ENCODE measurements around the gene VSIG10L2.

- TF ChIP-seq, protein P1, sequence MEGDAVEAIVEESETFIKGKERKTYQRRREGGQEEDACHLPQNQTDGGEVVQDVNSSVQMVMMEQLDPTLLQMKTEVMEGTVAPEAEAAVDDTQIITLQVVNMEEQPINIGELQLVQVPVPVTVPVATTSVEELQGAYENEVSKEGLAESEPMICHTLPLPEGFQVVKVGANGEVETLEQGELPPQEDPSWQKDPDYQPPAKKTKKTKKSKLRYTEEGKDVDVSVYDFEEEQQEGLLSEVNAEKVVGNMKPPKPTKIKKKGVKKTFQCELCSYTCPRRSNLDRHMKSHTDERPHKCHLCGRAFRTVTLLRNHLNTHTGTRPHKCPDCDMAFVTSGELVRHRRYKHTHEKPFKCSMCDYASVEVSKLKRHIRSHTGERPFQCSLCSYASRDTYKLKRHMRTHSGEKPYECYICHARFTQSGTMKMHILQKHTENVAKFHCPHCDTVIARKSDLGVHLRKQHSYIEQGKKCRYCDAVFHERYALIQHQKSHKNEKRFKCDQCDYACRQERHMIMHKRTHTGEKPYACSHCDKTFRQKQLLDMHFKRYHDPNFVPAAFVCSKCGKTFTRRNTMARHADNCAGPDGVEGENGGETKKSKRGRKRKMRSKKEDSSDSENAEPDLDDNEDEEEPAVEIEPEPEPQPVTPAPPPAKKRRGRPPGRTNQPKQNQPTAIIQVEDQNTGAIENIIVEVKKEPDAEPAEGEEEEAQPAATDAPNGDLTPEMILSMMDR (IDR thresholded peaks at IDR 0.05): no peak
- TF ChIP-seq POLR2A (IDR thresholded peaks at IDR 0.05): no peak
- no peak for TF ChIP-seq EP300 (IDR thresholded peaks at IDR 0.05)
- TF ChIP-seq POLR2AphosphoS5 (IDR thresholded peaks at IDR 0.05): no peak
Measured at GRCh38 chr11:125925804-125926203, 20.0 kb upstream of the VSIG10L2 start.
